GM10266 (cell line): Measurements from ENCODE around the gene OR7A10.

Source experiments
- DNase-seq: peaks from one replicate; pipeline ENCODE4 v3.0.0; 2012; ENCODE audit errors: extremely low spot score
- TF ChIP-seq, protein P1 (sequence below): IDR thresholded peaks from 2 replicates; pipeline ENCODE4 v1.5.1; 2012; ENCODE audit warnings: mild to moderate bottlenecking, low read depth; ENCODE audit not compliant: control insufficient read depth, insufficient read depth; ENCODE audit errors: missing control alignments

The OR7A10 gene

DNA sequence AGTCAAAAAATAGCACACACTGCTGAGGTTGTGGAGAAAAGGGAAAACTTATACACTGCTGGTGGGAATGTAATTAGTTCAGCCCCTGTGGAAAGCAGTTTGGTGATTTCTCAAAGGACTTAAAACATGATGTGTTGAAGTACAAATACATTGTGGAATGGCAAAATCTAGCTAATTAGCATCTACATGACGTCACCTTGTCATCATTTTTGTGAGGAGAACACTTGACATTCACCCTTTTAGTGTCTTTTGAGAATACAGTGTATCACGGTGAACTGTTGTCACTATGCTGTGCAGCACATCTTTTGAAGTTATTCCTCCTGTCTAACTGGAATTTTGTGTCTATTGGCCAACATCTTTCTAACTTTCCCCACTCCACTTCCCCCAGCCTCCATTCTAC, 5.6 kb downstream of the OR7A10 start:
- TF ChIP-seq, protein P1, sequence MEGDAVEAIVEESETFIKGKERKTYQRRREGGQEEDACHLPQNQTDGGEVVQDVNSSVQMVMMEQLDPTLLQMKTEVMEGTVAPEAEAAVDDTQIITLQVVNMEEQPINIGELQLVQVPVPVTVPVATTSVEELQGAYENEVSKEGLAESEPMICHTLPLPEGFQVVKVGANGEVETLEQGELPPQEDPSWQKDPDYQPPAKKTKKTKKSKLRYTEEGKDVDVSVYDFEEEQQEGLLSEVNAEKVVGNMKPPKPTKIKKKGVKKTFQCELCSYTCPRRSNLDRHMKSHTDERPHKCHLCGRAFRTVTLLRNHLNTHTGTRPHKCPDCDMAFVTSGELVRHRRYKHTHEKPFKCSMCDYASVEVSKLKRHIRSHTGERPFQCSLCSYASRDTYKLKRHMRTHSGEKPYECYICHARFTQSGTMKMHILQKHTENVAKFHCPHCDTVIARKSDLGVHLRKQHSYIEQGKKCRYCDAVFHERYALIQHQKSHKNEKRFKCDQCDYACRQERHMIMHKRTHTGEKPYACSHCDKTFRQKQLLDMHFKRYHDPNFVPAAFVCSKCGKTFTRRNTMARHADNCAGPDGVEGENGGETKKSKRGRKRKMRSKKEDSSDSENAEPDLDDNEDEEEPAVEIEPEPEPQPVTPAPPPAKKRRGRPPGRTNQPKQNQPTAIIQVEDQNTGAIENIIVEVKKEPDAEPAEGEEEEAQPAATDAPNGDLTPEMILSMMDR = no peak
- DNase-seq = no peak

DNA sequence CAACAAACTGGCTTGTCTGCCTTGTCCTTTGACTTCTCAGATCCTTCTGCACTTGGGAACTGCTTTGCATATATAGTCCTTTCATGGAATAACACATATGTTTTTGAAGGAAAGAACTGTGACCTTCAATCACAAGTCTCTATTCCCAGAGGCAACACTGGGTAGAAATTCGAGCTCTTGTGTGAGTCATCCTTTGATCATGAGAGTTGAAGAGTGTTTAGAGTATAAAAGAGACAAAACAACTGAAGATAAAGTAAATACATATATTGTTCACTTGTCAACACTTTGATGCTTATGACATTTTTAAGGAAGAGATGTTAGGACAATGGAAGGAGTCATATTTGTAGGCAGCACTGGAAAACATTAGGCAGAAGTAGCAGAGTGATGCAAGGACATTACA, 8.5 kb downstream of the OR7A10 start:
- DNase-seq = no peak
- TF ChIP-seq, protein P1 = no peak

DNA sequence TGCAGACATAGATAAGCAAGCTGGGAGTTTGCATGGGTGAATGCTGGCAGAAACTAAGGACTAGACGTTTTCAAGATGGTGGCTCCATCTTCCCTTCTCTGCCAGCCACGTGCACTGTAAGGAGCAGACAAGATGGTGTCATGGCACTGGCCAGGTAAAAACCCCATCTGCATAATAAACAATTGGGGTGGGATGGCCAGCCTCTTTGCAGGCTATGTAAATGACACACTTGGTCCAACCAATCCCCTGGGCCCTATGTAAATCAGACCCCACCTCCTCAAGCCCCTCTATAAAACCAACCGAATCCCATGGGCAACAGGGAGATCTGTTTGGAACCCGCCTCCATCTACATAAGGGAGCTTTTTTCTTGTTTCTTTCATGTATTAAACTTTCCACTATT, 11.3 kb downstream of the OR7A10 start:
- DNase-seq = no peak

GRCh38 chr19:14835011-14835410, 13.7 kb downstream of the OR7A10 start, which contains the start of the genes OR7A5 and OR7C1:
Gene OR7A5, minus strand, starts transcription at chr19:14835185. Its CDS starts 6,944 bp downstream, at chr19:14828241.
Gene OR7C1, minus strand, starts transcription at chr19:14835185. Its CDS starts 35,049 bp downstream, at chr19:14800136.
- TF ChIP-seq, protein P1 = no peak
- no peak for DNase-seq

More for the DNA sequence above, 11.3 kb downstream of the OR7A10 start:
- TF ChIP-seq, protein P1 = no peak

GRCh38 chr19:14830702-14831101, 18.0 kb downstream of the OR7A10 start:
- TF ChIP-seq, protein P1 = no peak

GRCh38 chr19:14826006-14826405, 22.7 kb downstream of the OR7A10 start:
- TF ChIP-seq, protein P1 = no peak
- no peak for DNase-seq

More at GRCh38 chr19:14830702-14831101, 18.0 kb downstream of the OR7A10 start:
- no peak for DNase-seq

DNA sequence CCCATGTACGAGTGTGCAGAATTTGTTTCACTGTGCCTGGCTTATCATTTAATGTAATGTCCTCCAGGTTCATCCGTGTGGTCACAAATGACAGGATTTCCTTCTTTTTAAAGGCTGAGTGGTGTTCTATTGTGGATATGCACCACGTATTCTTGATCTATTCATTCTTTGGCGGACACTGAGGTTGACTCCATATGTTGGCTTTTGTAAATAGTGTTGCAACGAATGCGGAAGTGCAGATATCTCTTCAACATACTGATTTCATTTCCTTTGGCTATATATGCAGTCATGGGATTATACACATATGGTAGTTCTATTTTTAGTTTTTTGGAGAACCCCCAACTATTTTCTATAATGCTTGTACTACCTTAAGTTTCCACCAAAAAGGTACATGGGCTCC, 26.8 kb downstream of the OR7A10 start:
- no peak for DNase-seq
- TF ChIP-seq, protein P1 = no peak
